GM23338 (cell line): ENCODE data around the gene DIP2B. TPM values are rescaled to one million over a fixed set of nuclear protein-coding genes. Genes with fewer than 3 reads are reported as not detected.

Experiments used
- ATAC-seq: fragments of 200-7000 bp; cut with Tn5 transposase; 3 replicates; pipeline ENCODE4 v1.9.1; 2020
- DNase-seq: peaks from one replicate; pipeline ENCODE4 v3.0.0-alpha.2; 2015; ENCODE audit warnings: low spot score
- H2AFZ ChIP-seq: fragments of 200-600 bp; sonication (generic); 2 replicates; pipeline ENCODE4 v1.8.0; 2016; ENCODE audit warnings: antibody characterized with exemption, mild to moderate bottlenecking, moderate library complexity
- H3F3A ChIP-seq: fragments of 200-600 bp; sonication (generic); replicated peaks from 2 replicates; pipeline ENCODE4 v1.8.0; 2017; ENCODE audit warnings: antibody characterized with exemption, mixed run types, low read depth
- H3K27ac ChIP-seq: fragments of 200-600 bp; sonication (generic); 2 replicates; pipeline ENCODE4 v1.6.1; 2016; ENCODE audit warnings: low read depth
- H3K27me3 ChIP-seq: fragments of 200-600 bp; sonication (generic); 2 replicates; pipeline ENCODE4 v1.8.0; 2016; ENCODE audit warnings: mild to moderate bottlenecking, mixed run types, moderate library complexity; ENCODE audit not compliant: insufficient read depth
- H3K36me3 ChIP-seq: fragments of 200-600 bp; sonication (generic); 2 replicates; pipeline ENCODE4 v1.8.0; 2016; ENCODE audit warnings: mild to moderate bottlenecking; ENCODE audit not compliant: insufficient read depth
- H3K4me1 ChIP-seq: fragments of 200-600 bp; sonication (generic); 2 replicates; pipeline ENCODE4 v1.8.0; 2016; ENCODE audit warnings: mild to moderate bottlenecking, moderate library complexity; ENCODE audit not compliant: insufficient read depth
- H3K4me2 ChIP-seq: fragments of 200-600 bp; sonication (generic); 2 replicates; pipeline ENCODE4 v1.7.1; 2017; ENCODE audit warnings: mixed run types
- H3K4me3 ChIP-seq: fragments of 200-600 bp; sonication (generic); 2 replicates; pipeline ENCODE4 v1.6.1; 2016; ENCODE audit warnings: mixed run types
- H3K79me2 ChIP-seq: fragments of 200-600 bp; sonication (generic); replicated peaks from 2 replicates; pipeline ENCODE4 v1.8.0; 2017; ENCODE audit warnings: mild to moderate bottlenecking; ENCODE audit not compliant: insufficient read depth
- H3K9me2 ChIP-seq: fragments of 200-600 bp; sonication (generic); 2 replicates; pipeline ENCODE4 v1.8.0; 2017; ENCODE audit not compliant: insufficient read depth
- H4K20me1 ChIP-seq: fragments of 200-600 bp; sonication (generic); replicated peaks from 2 replicates; pipeline ENCODE4 v1.8.0; 2017; ENCODE audit warnings: mild to moderate bottlenecking; ENCODE audit not compliant: insufficient read depth
- H3K27ac Mint-ChIP-seq: 2 replicates; pipeline ENCODE4 v1.8.0; 2020; ENCODE audit warnings: inconsistent platforms, mild to moderate bottlenecking, moderate library complexity, mixed read lengths
- H3K27me3 Mint-ChIP-seq: 3 replicates; pipeline ENCODE4 v1.8.0; 2022; ENCODE audit warnings: low read depth, mild to moderate bottlenecking, moderate library complexity, mixed read lengths, inconsistent platforms; ENCODE audit not compliant: insufficient read depth, poor library complexity
- H3K36me3 Mint-ChIP-seq: 3 replicates; pipeline ENCODE4 v1.8.0; 2021; ENCODE audit warnings: low read depth, mild to moderate bottlenecking, inconsistent platforms, moderate library complexity, mixed read lengths
- H3K4me1 Mint-ChIP-seq: 3 replicates; pipeline ENCODE4 v1.8.0; 2020; ENCODE audit warnings: mild to moderate bottlenecking, inconsistent platforms, mixed read lengths
- H3K4me3 Mint-ChIP-seq: 3 replicates; pipeline ENCODE4 v1.8.0; 2021; ENCODE audit warnings: moderate library complexity, mild to moderate bottlenecking, inconsistent platforms, mixed read lengths
- H3K9me3 Mint-ChIP-seq: 3 replicates; pipeline ENCODE4 v1.8.0; 2020; ENCODE audit warnings: moderate library complexity, mild to moderate bottlenecking, inconsistent platforms, mixed read lengths
- CREB1 ChIP-seq: fragments of 250-450 bp; sonication (Bioruptor Pico); IDR thresholded peaks from 2 replicates; pipeline ENCODE4 v1.5.0; 2020; ENCODE audit warnings: low read depth, mild to moderate bottlenecking, moderate library complexity
- EZH2 ChIP-seq: fragments of 200-600 bp; sonication (generic); IDR thresholded peaks from one replicate; pipeline ENCODE4 v1.8.0; 2017; ENCODE audit warnings: antibody characterized with exemption, mild to moderate bottlenecking, low read depth; ENCODE audit not compliant: unreplicated experiment
- EZH2phosphoT487 ChIP-seq: fragments of 200-600 bp; sonication (generic); IDR thresholded peaks from one replicate; pipeline ENCODE4 v1.8.1; 2018; ENCODE audit warnings: antibody characterized with exemption; ENCODE audit not compliant: unreplicated experiment
- JUNB ChIP-seq: IDR thresholded peaks from one replicate; pipeline ENCODE4 v1.6.1; 2016; ENCODE audit warnings: antibody characterized with exemption; ENCODE audit not compliant: unreplicated experiment
- NANOG ChIP-seq: IDR thresholded peaks from 2 replicates; pipeline ENCODE4 v1.6.1; 2016; ENCODE audit warnings: antibody characterized with exemption, borderline replicate concordance
- POLR2AphosphoS5 ChIP-seq: IDR thresholded peaks from 2 replicates; pipeline ENCODE4 v1.6.1; 2016; ENCODE audit warnings: antibody characterized with exemption, low read depth
- STAT1 ChIP-seq: IDR thresholded peaks from one replicate; pipeline ENCODE4 v1.6.1; 2016; ENCODE audit warnings: antibody characterized with exemption; ENCODE audit not compliant: unreplicated experiment
- ZNF114 ChIP-seq: fragments of 250-450 bp; sonication (Bioruptor Pico); IDR thresholded peaks from 2 replicates; pipeline ENCODE4 v1.5.0; 2020; ENCODE audit warnings: mild to moderate bottlenecking, moderate library complexity
- ZNF331 ChIP-seq: fragments of 250-450 bp; sonication (Bioruptor Pico); IDR thresholded peaks from 2 replicates; pipeline ENCODE4 v1.5.0; 2020; ENCODE audit warnings: low read depth, mild to moderate bottlenecking, moderate library complexity
- polyA plus RNA-seq: library from polyadenylated mRNA; unstranded; fragments of >200 nt; fragmentation: Nextera tagmentation; extraction: Ambion mirVana; gene quantifications from 2 replicates; pipeline ENCODE4 v1.2.1, GENCODE V29; 2016
- total RNA-seq: library from RNA; depleted of rRNA; stranded (reverse); fragments of >200 nt; shearing (Covaris generic); gene quantifications from 2 replicates; pipeline ENCODE4 v1.2.3, GENCODE V29; 2014
- TF ChIP-seq, protein P1 (sequence below): fragments of 250-450 bp; sonication (Bioruptor Pico); IDR thresholded peaks from 2 replicates; pipeline ENCODE4 v1.5.0; 2020; ENCODE audit warnings: mild to moderate bottlenecking, moderate library complexity
- TF ChIP-seq, protein P2 (sequence below), 2 experiments: fragments of 200-600 bp in 1 of 2; sonication (generic) in 1 of 2; conservative IDR thresholded peaks; 2 replicates each; pipeline versions ENCODE4 v1.5.1 to v1.6.1; 2016 to 2017; ENCODE audit warnings: antibody characterized with exemption in 2 of 2, low read depth in 2 of 2, mild to moderate bottlenecking in 2 of 2, moderate library complexity in 1 of 2
- TF ChIP-seq, protein P3 (sequence below): IDR thresholded peaks from 2 replicates; pipeline ENCODE4 v1.6.1; 2016; ENCODE audit warnings: antibody characterized with exemption
- TF ChIP-seq, protein P4 (sequence below): IDR thresholded peaks from one replicate; pipeline ENCODE4 v1.6.1; 2018; ENCODE audit warnings: antibody characterized with exemption; ENCODE audit not compliant: unreplicated experiment

Gene DIP2B
- total and polyA plus RNA-seq, 2 experiments from 2014 or later: 8.0 to 36.4 TPM

GRCh38 chr12:50589650-50590435 is 85.1 kb downstream of the DIP2B start:
- H3K27me3 ChIP-seq: no peaks in the 10 kb centered on the region
- H3K4me1 ChIP-seq: peaks cover 18% of the 10 kb centered on the region
- TF ChIP-seq ZNF114 (no peak), EZH2 (no peak), STAT1 (no peak), ZNF331 (CRISPR knock-in tag) (no peak), EZH2phosphoT487 (no peak), JUNB (no peak), POLR2AphosphoS5 (no peak), NANOG (no peak), CREB1 (no peak)
- TF ChIP-seq, protein P1, sequence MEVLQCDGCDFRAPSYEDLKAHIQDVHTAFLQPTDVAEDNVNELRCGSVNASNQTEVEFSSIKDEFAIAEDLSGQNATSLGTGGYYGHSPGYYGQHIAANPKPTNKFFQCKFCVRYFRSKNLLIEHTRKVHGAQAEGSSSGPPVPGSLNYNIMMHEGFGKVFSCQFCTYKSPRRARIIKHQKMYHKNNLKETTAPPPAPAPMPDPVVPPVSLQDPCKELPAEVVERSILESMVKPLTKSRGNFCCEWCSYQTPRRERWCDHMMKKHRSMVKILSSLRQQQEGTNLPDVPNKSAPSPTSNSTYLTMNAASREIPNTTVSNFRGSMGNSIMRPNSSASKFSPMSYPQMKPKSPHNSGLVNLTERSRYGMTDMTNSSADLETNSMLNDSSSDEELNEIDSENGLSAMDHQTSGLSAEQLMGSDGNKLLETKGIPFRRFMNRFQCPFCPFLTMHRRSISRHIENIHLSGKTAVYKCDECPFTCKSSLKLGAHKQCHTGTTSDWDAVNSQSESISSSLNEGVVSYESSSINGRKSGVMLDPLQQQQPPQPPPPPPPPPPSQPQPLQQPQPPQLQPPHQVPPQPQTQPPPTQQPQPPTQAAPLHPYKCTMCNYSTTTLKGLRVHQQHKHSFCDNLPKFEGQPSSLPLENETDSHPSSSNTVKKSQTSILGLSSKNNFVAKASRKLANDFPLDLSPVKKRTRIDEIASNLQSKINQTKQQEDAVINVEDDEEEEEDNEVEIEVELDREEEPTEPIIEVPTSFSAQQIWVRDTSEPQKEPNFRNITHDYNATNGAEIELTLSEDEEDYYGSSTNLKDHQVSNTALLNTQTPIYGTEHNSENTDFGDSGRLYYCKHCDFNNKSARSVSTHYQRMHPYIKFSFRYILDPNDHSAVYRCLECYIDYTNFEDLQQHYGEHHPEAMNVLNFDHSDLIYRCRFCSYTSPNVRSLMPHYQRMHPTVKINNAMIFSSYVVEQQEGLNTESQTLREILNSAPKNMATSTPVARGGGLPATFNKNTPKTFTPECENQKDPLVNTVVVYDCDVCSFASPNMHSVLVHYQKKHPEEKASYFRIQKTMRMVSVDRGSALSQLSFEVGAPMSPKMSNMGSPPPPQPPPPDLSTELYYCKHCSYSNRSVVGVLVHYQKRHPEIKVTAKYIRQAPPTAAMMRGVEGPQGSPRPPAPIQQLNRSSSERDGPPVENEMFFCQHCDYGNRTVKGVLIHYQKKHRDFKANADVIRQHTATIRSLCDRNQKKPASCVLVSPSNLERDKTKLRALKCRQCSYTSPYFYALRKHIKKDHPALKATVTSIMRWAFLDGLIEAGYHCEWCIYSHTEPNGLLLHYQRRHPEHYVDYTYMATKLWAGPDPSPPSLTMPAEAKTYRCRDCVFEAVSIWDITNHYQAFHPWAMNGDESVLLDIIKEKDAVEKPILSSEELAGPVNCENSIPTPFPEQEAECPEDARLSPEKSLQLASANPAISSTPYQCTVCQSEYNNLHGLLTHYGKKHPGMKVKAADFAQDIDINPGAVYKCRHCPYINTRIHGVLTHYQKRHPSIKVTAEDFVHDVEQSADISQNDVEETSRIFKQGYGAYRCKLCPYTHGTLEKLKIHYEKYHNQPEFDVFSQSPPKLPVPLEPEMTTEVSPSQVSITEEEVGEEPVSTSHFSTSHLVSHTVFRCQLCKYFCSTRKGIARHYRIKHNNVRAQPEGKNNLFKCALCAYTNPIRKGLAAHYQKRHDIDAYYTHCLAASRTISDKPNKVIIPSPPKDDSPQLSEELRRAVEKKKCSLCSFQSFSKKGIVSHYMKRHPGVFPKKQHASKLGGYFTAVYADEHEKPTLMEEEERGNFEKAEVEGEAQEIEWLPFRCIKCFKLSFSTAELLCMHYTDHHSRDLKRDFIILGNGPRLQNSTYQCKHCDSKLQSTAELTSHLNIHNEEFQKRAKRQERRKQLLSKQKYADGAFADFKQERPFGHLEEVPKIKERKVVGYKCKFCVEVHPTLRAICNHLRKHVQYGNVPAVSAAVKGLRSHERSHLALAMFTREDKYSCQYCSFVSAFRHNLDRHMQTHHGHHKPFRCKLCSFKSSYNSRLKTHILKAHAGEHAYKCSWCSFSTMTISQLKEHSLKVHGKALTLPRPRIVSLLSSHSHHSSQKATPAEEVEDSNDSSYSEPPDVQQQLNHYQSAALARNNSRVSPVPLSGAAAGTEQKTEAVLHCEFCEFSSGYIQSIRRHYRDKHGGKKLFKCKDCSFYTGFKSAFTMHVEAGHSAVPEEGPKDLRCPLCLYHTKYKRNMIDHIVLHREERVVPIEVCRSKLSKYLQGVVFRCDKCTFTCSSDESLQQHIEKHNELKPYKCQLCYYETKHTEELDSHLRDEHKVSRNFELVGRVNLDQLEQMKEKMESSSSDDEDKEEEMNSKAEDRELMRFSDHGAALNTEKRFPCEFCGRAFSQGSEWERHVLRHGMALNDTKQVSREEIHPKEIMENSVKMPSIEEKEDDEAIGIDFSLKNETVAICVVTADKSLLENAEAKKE: no peak
- TF ChIP-seq, protein P2, sequence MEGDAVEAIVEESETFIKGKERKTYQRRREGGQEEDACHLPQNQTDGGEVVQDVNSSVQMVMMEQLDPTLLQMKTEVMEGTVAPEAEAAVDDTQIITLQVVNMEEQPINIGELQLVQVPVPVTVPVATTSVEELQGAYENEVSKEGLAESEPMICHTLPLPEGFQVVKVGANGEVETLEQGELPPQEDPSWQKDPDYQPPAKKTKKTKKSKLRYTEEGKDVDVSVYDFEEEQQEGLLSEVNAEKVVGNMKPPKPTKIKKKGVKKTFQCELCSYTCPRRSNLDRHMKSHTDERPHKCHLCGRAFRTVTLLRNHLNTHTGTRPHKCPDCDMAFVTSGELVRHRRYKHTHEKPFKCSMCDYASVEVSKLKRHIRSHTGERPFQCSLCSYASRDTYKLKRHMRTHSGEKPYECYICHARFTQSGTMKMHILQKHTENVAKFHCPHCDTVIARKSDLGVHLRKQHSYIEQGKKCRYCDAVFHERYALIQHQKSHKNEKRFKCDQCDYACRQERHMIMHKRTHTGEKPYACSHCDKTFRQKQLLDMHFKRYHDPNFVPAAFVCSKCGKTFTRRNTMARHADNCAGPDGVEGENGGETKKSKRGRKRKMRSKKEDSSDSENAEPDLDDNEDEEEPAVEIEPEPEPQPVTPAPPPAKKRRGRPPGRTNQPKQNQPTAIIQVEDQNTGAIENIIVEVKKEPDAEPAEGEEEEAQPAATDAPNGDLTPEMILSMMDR (conservative IDR thresholded peaks at IDR 0.05; ENCODE audit: low read depth in 2 of 2): no peak
- TF ChIP-seq, protein P3, sequence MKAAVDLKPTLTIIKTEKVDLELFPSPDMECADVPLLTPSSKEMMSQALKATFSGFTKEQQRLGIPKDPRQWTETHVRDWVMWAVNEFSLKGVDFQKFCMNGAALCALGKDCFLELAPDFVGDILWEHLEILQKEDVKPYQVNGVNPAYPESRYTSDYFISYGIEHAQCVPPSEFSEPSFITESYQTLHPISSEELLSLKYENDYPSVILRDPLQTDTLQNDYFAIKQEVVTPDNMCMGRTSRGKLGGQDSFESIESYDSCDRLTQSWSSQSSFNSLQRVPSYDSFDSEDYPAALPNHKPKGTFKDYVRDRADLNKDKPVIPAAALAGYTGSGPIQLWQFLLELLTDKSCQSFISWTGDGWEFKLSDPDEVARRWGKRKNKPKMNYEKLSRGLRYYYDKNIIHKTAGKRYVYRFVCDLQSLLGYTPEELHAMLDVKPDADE: no peak
- TF ChIP-seq, protein P4, sequence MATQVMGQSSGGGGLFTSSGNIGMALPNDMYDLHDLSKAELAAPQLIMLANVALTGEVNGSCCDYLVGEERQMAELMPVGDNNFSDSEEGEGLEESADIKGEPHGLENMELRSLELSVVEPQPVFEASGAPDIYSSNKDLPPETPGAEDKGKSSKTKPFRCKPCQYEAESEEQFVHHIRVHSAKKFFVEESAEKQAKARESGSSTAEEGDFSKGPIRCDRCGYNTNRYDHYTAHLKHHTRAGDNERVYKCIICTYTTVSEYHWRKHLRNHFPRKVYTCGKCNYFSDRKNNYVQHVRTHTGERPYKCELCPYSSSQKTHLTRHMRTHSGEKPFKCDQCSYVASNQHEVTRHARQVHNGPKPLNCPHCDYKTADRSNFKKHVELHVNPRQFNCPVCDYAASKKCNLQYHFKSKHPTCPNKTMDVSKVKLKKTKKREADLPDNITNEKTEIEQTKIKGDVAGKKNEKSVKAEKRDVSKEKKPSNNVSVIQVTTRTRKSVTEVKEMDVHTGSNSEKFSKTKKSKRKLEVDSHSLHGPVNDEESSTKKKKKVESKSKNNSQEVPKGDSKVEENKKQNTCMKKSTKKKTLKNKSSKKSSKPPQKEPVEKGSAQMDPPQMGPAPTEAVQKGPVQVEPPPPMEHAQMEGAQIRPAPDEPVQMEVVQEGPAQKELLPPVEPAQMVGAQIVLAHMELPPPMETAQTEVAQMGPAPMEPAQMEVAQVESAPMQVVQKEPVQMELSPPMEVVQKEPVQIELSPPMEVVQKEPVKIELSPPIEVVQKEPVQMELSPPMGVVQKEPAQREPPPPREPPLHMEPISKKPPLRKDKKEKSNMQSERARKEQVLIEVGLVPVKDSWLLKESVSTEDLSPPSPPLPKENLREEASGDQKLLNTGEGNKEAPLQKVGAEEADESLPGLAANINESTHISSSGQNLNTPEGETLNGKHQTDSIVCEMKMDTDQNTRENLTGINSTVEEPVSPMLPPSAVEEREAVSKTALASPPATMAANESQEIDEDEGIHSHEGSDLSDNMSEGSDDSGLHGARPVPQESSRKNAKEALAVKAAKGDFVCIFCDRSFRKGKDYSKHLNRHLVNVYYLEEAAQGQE: no peak
- H3K79me2 ChIP-seq: peaks cover 81% of the 10 kb centered on the region
- no peaks in the 10 kb centered on the region; the same call in 1 of the 2 replicates for H3K36me3 ChIP-seq
- Mint-ChIP-seq H3K27me3 (no peaks in the 10 kb centered on the region), H3K27ac (no peak overlapping the region; the same call in 1 of the 2 replicates), H3K36me3 (no peaks in the 10 kb centered on the region; the same call in 2 of the 3 replicates), H3K4me3 (no peak overlapping the region), H3K9me3 (no peaks in the 10 kb centered on the region), H3K4me1 (peaks cover 7% of the 10 kb centered on the region)
- no peak overlapping the region for H2AFZ ChIP-seq
- H3K4me3 ChIP-seq: no peak overlapping the region
- no peaks in the 10 kb centered on the region for H3F3A ChIP-seq
- H4K20me1 ChIP-seq: no peaks in the 10 kb centered on the region; the same call in 1 of the 2 replicates
- H3K9me2 ChIP-seq: no peaks in the 10 kb centered on the region
- H3K4me2 ChIP-seq: no peak overlapping the region
- H3K27ac ChIP-seq: no peak overlapping the region
- DNase-seq: no peak
- no peak for ATAC-seq
